Skeletal muscle tissue (tissue), 4 donors: Measurements from ENCODE around the gene ARMH4. TPM values are rescaled to one million over a fixed set of nuclear protein-coding genes. Genes with fewer than 3 reads are reported as not detected.

Experiments used
- H3K27ac ChIP-seq: one replicate; pipeline ENCODE4 v1.7.0; 2013; ENCODE audit warnings: mild to moderate bottlenecking, low read depth, low read length, inconsistent platforms
- H3K27me3 ChIP-seq, 3 donors: one replicate each; pipeline ENCODE4 v1.7.0; 2013; ENCODE audit warnings: low read length in 3 of 3; ENCODE audit not compliant: control insufficient read depth in 3 of 3, insufficient read depth in 3 of 3
- H3K36me3 ChIP-seq, 3 donors: one replicate each; pipeline ENCODE4 v1.7.0; 2013; ENCODE audit warnings: low read length in 3 of 3; ENCODE audit not compliant: control insufficient read depth in 3 of 3, insufficient read depth in 3 of 3
- H3K4me1 ChIP-seq, 3 donors: one replicate each; pipeline ENCODE4 v1.7.0; 2013; ENCODE audit warnings: low read length in 3 of 3, mild to moderate bottlenecking in 3 of 3; ENCODE audit not compliant: control insufficient read depth in 3 of 3, insufficient read depth in 3 of 3
- H3K4me3 ChIP-seq, 3 donors: one replicate each; pipeline ENCODE4 v1.7.0; 2013; ENCODE audit warnings: low read length in 3 of 3
- H3K9ac ChIP-seq, 3 donors: one replicate each; pipeline ENCODE4 v1.7.0; 2013; ENCODE audit warnings: low read length in 3 of 3, mild to moderate bottlenecking in 3 of 3, moderate library complexity in 2 of 3, low read depth in 1 of 3
- H3K9me3 ChIP-seq, 3 donors: one replicate each; pipeline ENCODE4 v1.7.0; 2013; ENCODE audit warnings: low read length in 3 of 3; ENCODE audit not compliant: control insufficient read depth in 3 of 3
- total RNA-seq: library from RNA; depleted of rRNA; stranded (reverse); fragments of >200 nt; gene quantifications from one replicate; pipeline ENCODE4 v1.2.3, GENCODE V29; 2014
- donor health status: Osteomylitis.

ARMH4 gene
- total RNA-seq, 1 donor from 2014 or later = 6.8 TPM

DNA sequence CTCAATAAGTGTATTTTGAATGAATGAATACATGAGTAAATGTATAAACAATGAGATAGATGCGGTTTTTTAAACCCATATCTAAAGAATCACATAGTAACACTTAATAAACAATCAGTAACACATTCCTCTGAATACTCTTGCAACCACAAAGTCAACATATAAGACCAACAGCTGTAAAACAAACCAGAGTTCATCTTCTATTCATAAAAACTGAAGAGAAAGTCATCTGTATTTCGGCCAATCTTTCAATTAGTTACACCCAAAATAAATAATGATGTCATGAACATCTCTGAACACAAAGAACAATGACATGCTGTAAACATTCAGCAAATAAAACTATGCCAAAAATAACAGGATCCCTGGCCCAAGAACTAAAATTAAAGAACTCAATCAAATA lies 47.2 kb downstream of the ARMH4 start:
- no peaks in the 10 kb centered on the region for H3K4me1 ChIP-seq
- no peaks in the 10 kb centered on the region for H3K9me3 ChIP-seq
- H3K27me3 ChIP-seq = no peaks in the 10 kb centered on the region
- no peak overlapping the region for H3K9ac ChIP-seq
- H3K36me3 ChIP-seq = no peaks in the 10 kb centered on the region
- no peak overlapping the region for H3K27ac ChIP-seq
- H3K4me3 ChIP-seq = no peak overlapping the region

DNA sequence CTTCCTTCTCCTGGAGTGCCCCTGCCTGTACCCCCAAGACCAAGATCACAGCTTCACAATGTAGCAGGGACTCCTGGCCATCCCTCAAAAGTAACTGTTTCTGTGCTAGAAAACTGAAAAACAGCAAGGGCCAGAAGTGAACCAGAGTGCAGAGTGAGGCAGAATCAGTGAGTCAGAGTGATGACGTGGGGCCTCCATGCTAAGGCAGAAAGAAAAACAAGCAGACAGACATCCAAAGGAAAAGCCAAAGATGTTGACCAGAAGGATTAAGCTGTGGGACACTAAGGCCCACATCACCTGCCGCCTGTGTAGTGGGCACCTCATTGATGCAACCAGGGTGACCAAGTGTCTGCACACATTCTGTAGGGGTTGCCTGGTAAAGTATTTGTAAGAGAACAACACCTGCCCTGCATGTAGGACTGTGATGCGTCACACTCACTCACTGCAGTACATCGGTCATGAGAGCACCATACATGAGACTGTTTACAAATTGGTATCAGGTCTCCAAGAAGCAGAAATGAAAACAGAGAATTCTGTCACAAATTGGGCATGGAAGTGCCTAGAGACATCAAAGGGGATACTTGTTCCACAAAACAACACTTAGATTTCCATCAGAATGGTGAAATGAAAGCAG lies 51.2 kb downstream of the ARMH4 start:
- peaks cover 0 to 3% (median 0%) of the 10 kb centered on the region in 3 donors for H3K4me1 ChIP-seq
- no peak overlapping the region for H3K27ac ChIP-seq
- H3K27me3 ChIP-seq = no peaks in the 10 kb centered on the region
- H3K36me3 ChIP-seq = no peaks in the 10 kb centered on the region
- H3K9ac ChIP-seq = no peak overlapping the region
- H3K9me3 ChIP-seq = no peaks in the 10 kb centered on the region
- H3K4me3 ChIP-seq = no peak overlapping the region

DNA sequence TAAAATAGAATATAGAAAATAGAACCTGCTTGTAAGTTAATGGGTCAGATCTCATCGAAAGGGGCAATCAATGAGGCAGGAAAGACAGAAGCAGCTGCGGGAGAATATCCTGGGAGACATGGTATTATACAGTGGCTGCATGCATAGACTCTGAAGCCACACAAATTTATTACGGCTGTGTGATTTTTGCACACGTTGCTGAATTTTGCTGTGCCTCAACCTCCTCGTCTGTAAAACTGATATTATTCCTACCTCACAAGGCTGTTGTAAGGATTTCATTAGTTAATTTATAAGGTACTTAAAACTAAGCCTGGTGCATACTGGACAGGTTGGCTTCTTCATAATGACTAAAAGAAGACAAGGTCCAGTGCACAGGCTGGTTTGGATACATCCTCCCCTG lies 52.3 kb downstream of the ARMH4 start:
- Histone ChIP-seq H3K4me3 (no peak overlapping the region), H3K36me3 (no peaks in the 10 kb centered on the region), H3K4me1 (peaks cover 0 to 3% (median 0%) of the 10 kb centered on the region in 3 donors), H3K27ac (no peak overlapping the region), H3K9me3 (no peaks in the 10 kb centered on the region), H3K9ac (no peak overlapping the region), H3K27me3 (no peaks in the 10 kb centered on the region)

DNA sequence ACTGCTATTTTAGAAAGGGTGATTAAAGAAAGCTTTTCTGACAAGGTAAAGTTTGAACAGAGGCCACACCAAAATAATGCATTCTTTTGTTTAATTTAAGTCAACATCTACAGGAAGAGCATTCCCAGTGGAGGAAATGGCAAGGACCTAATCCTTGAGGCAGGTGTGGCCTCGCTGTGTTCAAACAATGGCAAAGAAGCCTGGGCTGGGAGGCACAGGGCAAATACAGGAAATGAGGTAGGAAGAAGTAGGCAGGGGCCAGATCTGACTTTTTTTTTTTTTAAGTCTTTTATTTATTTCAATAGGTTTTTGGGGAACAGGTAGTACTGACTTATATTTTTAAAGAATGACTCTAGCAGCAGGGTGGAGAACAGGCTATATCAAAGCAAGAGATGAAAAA lies 53.5 kb downstream of the ARMH4 start:
- peaks cover 0 to 3% (median 0%) of the 10 kb centered on the region in 3 donors for H3K4me1 ChIP-seq
- peak overlapping the region; percentile 16 for H3K27ac ChIP-seq
- H3K9me3 ChIP-seq = no peaks in the 10 kb centered on the region
- H3K9ac ChIP-seq = no peak overlapping the region
- H3K27me3 ChIP-seq = no peaks in the 10 kb centered on the region
- no peaks in the 10 kb centered on the region for H3K36me3 ChIP-seq
- H3K4me3 ChIP-seq = no peak overlapping the region

DNA sequence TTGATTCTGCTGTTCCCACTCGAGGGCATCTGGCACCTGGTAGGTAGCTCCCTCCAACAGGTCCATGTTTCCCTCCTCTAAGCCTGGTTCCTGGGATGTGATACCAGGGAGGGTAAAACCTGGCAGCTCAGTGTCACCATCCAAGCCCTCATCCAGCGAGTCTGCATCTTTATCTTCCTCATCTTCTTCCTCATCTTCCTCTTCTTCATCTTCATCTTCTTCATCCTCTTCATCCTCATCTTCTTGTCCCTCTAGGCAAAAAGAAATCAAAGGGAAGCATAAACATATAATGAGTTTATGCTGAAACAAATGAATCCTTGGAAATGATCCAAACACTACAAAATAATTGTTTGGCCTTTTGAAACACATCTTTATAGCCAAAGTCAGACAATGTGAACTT lies 55.3 kb downstream of the ARMH4 start:
- no peak overlapping the region for H3K27ac ChIP-seq
- peaks cover 0 to 3% (median 0%) of the 10 kb centered on the region in 3 donors for H3K4me1 ChIP-seq
- no peaks in the 10 kb centered on the region for H3K36me3 ChIP-seq
- no peak overlapping the region for H3K9ac ChIP-seq
- no peak overlapping the region for H3K4me3 ChIP-seq
- H3K9me3 ChIP-seq = no peaks in the 10 kb centered on the region
- no peaks in the 10 kb centered on the region for H3K27me3 ChIP-seq

DNA sequence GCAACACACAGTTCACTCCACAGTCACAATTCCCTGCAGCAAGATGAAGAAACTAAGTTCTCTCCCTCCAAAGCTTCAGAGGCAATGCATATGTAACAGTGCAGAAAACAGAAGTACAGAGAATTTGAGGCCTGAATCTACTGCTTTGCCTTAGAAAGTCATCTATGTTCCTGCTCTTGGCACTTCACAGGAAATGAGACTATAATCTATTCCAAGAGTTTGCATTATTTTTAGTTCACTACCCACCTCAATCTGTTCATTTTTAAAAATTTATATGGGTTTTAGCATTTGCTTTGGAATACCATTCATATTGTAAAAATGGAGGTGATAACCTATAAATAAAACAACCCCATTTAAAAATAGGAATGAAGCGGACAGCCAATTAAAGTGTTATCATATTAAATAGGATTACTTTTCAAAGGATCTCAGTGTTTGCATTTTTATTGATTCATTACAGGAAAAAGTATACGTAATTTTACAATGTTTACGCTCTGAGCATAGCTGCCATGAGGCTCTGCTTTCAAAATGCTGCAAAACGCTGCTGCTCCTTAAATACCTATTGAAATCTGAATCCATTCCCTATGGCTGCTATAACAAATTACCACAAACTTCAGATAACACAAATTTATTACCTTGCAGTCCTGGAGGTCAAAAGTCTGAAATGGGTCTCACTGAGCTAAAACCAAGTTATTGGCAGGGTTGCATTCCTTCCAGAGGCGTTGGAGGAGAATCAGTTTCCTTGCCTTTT lies 60.0 kb downstream of the ARMH4 start:
- H3K9me3 ChIP-seq = no peaks in the 10 kb centered on the region
- no peaks in the 10 kb centered on the region for H3K4me1 ChIP-seq
- H3K27ac ChIP-seq = no peak overlapping the region
- no peak overlapping the region for H3K9ac ChIP-seq
- H3K36me3 ChIP-seq = no peaks in the 10 kb centered on the region
- no peak overlapping the region for H3K4me3 ChIP-seq
- no peaks in the 10 kb centered on the region for H3K27me3 ChIP-seq

DNA sequence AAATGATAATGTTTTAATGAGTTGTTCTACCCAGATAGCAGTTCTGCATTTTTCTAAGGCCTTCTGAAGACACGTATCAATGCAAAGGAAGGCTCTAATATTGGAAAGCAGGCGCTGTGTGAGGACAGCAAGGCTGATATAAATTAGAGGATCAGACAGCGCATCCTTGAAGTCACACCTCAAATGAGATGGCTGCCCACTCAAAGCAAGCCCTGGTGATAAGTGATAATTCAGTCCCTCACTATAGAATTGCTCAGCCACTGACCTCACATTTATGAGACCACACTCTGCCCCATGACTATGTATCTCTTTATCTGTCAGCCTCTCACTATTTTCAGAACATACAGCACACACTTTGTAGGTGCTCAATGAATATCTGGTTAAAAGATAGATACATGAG lies 62.4 kb downstream of the ARMH4 start:
- Histone ChIP-seq H3K4me1 (no peaks in the 10 kb centered on the region), H3K4me3 (no peak overlapping the region), H3K27ac (no peak overlapping the region)

DNA sequence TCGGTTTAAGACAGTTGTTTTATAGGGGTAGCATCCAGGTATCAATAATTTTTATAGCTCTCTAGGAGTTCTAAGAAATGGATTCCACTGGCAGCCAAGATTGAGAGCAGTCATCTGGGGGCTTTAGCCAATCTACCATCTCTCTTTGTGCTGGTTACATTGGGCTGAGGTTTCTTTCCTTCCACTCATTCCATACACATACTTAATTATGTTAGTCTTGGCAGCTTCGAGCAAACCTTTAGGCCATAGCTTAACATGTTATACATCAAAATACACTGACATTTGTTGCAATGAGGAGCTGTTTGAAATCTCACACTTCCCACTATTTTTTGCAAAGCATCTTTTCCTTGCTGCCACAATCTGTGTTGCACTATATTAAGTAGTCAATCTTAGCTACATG lies 63.1 kb downstream of the ARMH4 start:
- Histone ChIP-seq H3K4me1 (no peaks in the 10 kb centered on the region), H3K9me3 (no peaks in the 10 kb centered on the region), H3K4me3 (no peak overlapping the region), H3K27me3 (no peaks in the 10 kb centered on the region), H3K9ac (no peak overlapping the region), H3K27ac (no peak overlapping the region), H3K36me3 (no peaks in the 10 kb centered on the region)

More for the DNA sequence above, 62.4 kb downstream of the ARMH4 start:
- H3K9ac ChIP-seq = no peak overlapping the region
- H3K36me3 ChIP-seq = no peaks in the 10 kb centered on the region
- no peaks in the 10 kb centered on the region for H3K9me3 ChIP-seq
- no peaks in the 10 kb centered on the region for H3K27me3 ChIP-seq

DNA sequence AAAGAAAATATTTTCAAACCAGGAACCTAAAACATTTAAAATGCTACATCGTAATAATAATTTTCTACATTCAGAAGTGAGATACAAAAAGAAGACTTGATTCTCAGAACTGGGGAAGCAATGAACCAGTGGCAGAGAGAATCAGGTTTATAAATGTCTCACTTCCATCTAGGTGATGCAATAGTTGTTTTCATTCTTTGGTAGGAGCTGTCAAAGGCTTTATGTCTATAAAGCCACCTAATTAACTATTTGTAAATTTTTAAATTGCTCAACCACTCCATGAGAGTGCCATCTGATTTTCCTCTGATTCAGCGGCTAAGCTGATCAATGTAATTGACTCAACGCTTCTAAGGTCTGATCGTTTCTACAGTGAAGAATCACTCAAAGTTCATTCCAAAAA lies 66.1 kb downstream of the ARMH4 start:
- H3K4me1 ChIP-seq = no peaks in the 10 kb centered on the region
- no peaks in the 10 kb centered on the region for H3K9me3 ChIP-seq
- no peak overlapping the region for H3K9ac ChIP-seq
- H3K27ac ChIP-seq = no peak overlapping the region
- no peaks in the 10 kb centered on the region for H3K36me3 ChIP-seq
- no peak overlapping the region for H3K4me3 ChIP-seq
- H3K27me3 ChIP-seq = no peaks in the 10 kb centered on the region

DNA sequence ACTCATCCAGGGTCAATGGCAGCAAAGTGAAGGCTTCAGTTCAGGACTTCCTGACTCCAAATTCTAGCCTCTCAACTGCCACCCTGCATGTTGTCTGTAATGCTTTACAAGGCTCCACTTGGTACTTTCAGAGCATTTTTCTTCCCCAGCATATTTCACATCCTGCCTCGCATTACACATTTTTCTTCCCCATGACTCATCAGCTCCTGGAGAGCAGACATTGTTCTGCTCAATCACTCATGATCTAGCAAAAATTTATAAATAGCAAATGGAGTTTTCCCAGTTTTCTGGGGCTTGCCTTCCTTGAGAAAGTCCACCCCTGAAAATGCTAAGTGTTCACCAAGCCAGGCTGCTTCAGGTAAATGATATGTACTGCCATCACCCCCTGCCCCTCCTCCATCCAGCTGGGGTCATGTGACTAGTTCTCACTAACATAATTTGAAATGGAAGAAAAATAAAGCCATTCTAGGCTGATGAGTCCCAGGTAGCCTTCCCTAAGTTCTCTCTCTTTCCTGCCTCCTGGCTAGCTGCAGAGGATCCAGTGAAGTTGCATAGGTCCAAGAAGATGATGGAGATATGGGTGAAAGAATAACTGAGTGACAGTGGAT lies 69.4 kb downstream of the ARMH4 start:
- H3K9ac ChIP-seq = no peak overlapping the region

More for the DNA sequence above, 69.4 kb downstream of the ARMH4 start:
- Histone ChIP-seq H3K36me3 (no peaks in the 10 kb centered on the region), H3K27me3 (no peaks in the 10 kb centered on the region), H3K4me3 (no peak overlapping the region), H3K9me3 (no peaks in the 10 kb centered on the region), H3K4me1 (no peaks in the 10 kb centered on the region), H3K27ac (no peak overlapping the region)
